Measurements from ENCODE around the gene ENTPD6. TPM values are rescaled to one million over a fixed set of nuclear protein-coding genes. Genes with fewer than 3 reads are reported as not detected.

The ENTPD6 gene
- total RNA-seq, 4 donors from 2014 or later = 34.8 to 49.2 (median 43.9) TPM

- TF ChIP-seq POLR2A (IDR thresholded peaks at IDR 0.05) = no peak
- no peak for TF ChIP-seq EP300 (IDR thresholded peaks at IDR 0.05)
- no peak for TF ChIP-seq CTCF (IDR thresholded peaks at IDR 0.05)
- TF ChIP-seq POLR2AphosphoS5 (IDR thresholded peaks at IDR 0.05) = no peak
- H3K4me3 ChIP-seq = no peak overlapping the region
- H3K9me3 ChIP-seq = no peaks in the 10 kb centered on the region
- WGBS, 2 donors (ENCODE audit: low coverage in 1 of 2) = 57 to 58% methylated on average over 3 to 4 of the region's 12 CpGs
- H3K36me3 ChIP-seq = peaks cover 0 to 22% of the 10 kb centered on the region in 2 donors
- ATAC-seq = peak; percentile 35
- peaks cover 6 to 92% (median 49%) of the 10 kb centered on the region in 3 donors for H3K4me1 ChIP-seq
- no peaks in the 10 kb centered on the region for H3K27me3 ChIP-seq
- H3K27ac ChIP-seq = peak overlapping the region in 3 of 4 donors; percentile 53 to 99 (median 74)
These were observed 59.6 kb downstream of the ENTPD6 start for GRCh38 chr20:25254986-25255680.

GRCh38 chr20:25256226-25256859, 60.8 kb downstream of the ENTPD6 start:
- 54 to 75% methylated on average over 4 of the region's 5 CpGs for WGBS, 2 donors (ENCODE audit: low coverage in 1 of 2)
- peak; percentile 8 for ATAC-seq
- H3K4me3 ChIP-seq = no peak overlapping the region
- H3K4me1 ChIP-seq = peaks cover 6 to 80% (median 39%) of the 10 kb centered on the region in 3 donors
- H3K27me3 ChIP-seq = no peaks in the 10 kb centered on the region
- H3K27ac ChIP-seq = peak overlapping the region in 3 of 4 donors; percentile 48 to 99 (median 53)
- peaks cover 0 to 34% of the 10 kb centered on the region in 2 donors for H3K36me3 ChIP-seq
- H3K9me3 ChIP-seq = no peaks in the 10 kb centered on the region
- no peak for TF ChIP-seq POLR2AphosphoS5 (IDR thresholded peaks at IDR 0.05)
- no peak for TF ChIP-seq EP300 (IDR thresholded peaks at IDR 0.05)
- TF ChIP-seq CTCF (IDR thresholded peaks at IDR 0.05) = no peak
- no peak for TF ChIP-seq POLR2A (IDR thresholded peaks at IDR 0.05)

- no peaks in the 10 kb centered on the region for H3K27me3 ChIP-seq
- H3K9me3 ChIP-seq = no peaks in the 10 kb centered on the region
- WGBS, 2 donors (ENCODE audit: low coverage in 1 of 2) = 81% methylated on average over 4 of the region's 5 CpGs; no CpG with 5 or more reads in 1 of the 2 donors
- no peak overlapping the region for H3K4me3 ChIP-seq
- peak overlapping the region in 2 of 4 donors; percentile 53 to 99 for H3K27ac ChIP-seq
- peaks cover 0 to 42% of the 10 kb centered on the region in 2 donors for H3K36me3 ChIP-seq
- no peak for ATAC-seq
- no peak for TF ChIP-seq POLR2A (IDR thresholded peaks at IDR 0.05)
- no peak for TF ChIP-seq EP300 (IDR thresholded peaks at IDR 0.05)
- no peak for TF ChIP-seq CTCF (IDR thresholded peaks at IDR 0.05)
- no peak for TF ChIP-seq POLR2AphosphoS5 (IDR thresholded peaks at IDR 0.05)
- peaks cover 5 to 72% (median 33%) of the 10 kb centered on the region in 3 donors for H3K4me1 ChIP-seq
These were observed 61.6 kb downstream of the ENTPD6 start for GRCh38 chr20:25257130-25257529.

- 46 to 78% methylated on average over 4 to 6 of the region's 10 CpGs for WGBS, 2 donors (ENCODE audit: low coverage in 1 of 2)
- peak overlapping the region in 3 of 4 donors; percentile 16 to 99 (median 41) for H3K27ac ChIP-seq
- peaks cover 4 to 64% (median 26%) of the 10 kb centered on the region in 3 donors for H3K4me1 ChIP-seq
- no peak overlapping the region for H3K4me3 ChIP-seq
- no peak for ATAC-seq
- no peaks in the 10 kb centered on the region for H3K9me3 ChIP-seq
- TF ChIP-seq EP300 (IDR thresholded peaks at IDR 0.05) (no peak), POLR2AphosphoS5 (IDR thresholded peaks at IDR 0.05) (no peak), POLR2A (IDR thresholded peaks at IDR 0.05) (no peak), CTCF (IDR thresholded peaks at IDR 0.05) (no peak)
- H3K27me3 ChIP-seq = no peaks in the 10 kb centered on the region
- peaks cover 0 to 46% of the 10 kb centered on the region in 2 donors for H3K36me3 ChIP-seq
These were observed 62.4 kb downstream of the ENTPD6 start for GRCh38 chr20:25257756-25258475.

Data from gastroesophageal sphincter (tissue), 4 donors.